Stimulated activated CD8-positive, alpha-beta memory T cell treated with anti-CD3 and anti-CD28 coated beads, Interleukin-15, amount 100 ng/mL, for 4 hours (primary cell): Measurements from ENCODE around the gene PRC1.
A peak's percentile ranks its signal among the peaks of the same experiment; 100 is the strongest.

ENCODE experiments used
- DNase-seq, 2 donors: peaks; one replicate each; pipeline ENCODE4 v3.0.0-alpha.2; 2020; ENCODE audit warnings: low read depth in 2 of 2

Gene PRC1

GRCh38 chr15:90989040-90989768 lies 5.1 kb downstream of the PRC1 start:
- no peak for DNase-seq

- DNase-seq, result no peak
These were observed 6.0 kb downstream of the PRC1 start for GRCh38 chr15:90988296-90988695.

GRCh38 chr15:90987561-90988141 lies 6.7 kb downstream of the PRC1 start:
- no peak for DNase-seq

GRCh38 chr15:90986790-90987507 lies 7.4 kb downstream of the PRC1 start:
- DNase-seq, result no peak

- DNase-seq, result no peak
These were observed 12.2 kb downstream of the PRC1 start for GRCh38 chr15:90982135-90982534.

- no peak for DNase-seq
These were observed 12.7 kb downstream of the PRC1 start for GRCh38 chr15:90981681-90982080.

- no peak for DNase-seq
These were observed 14.8 kb downstream of the PRC1 start for GRCh38 chr15:90979582-90979981.

- DNase-seq, result no peak
These were observed 20.1 kb downstream of the PRC1 start for GRCh38 chr15:90974216-90974615.

- DNase-seq, result no peak
These were observed 22.2 kb downstream of the PRC1 start for GRCh38 chr15:90972133-90972532.

GRCh38 chr15:90970274-90970673 lies 24.1 kb downstream of the PRC1 start:
- no peak for DNase-seq

- no peak for DNase-seq
These were observed 25.9 kb downstream of the PRC1 start for GRCh38 chr15:90968434-90968833.

- no peak for DNase-seq
These were observed 27.1 kb downstream of the PRC1 start for GRCh38 chr15:90967206-90967605.

GRCh38 chr15:90966262-90966661 lies 28.1 kb downstream of the PRC1 start:
- DNase-seq, result no peak

- no peak for DNase-seq
These were observed 32.3 kb downstream of the PRC1 start for GRCh38 chr15:90962021-90962420.

GRCh38 chr15:90960298-90961091 lies 33.8 kb downstream of the PRC1 start:
- no peak for DNase-seq

- no peak for DNase-seq
These were observed 34.4 kb downstream of the PRC1 start for GRCh38 chr15:90959894-90960293.

- DNase-seq, result no peak
These were observed 35.2 kb downstream of the PRC1 start for GRCh38 chr15:90959028-90959595.

GRCh38 chr15:90957791-90958190 lies 36.5 kb downstream of the PRC1 start:
- no peak for DNase-seq

GRCh38 chr15:90957031-90957790 lies 37.1 kb downstream of the PRC1 start:
- DNase-seq, result no peak

- peak; percentile 9 to 31 for DNase-seq
These were observed 37.9 kb downstream of the PRC1 start for GRCh38 chr15:90956274-90957030.
